Naive thymus-derived CD8-positive, alpha-beta T cell (primary cell): ENCODE measurements around the gene TNIP1. TPM values are rescaled to one million over a fixed set of nuclear protein-coding genes. Genes with fewer than 3 reads are reported as not detected.

Source experiments
- ATAC-seq, 2 donors: fragments of 150-1000 bp; cut with Tn5 transposase in 1 of 2; sonication (Bioruptor Pico), chemical (Tn5 transposase) in 1 of 2; 1 replicate in 1 of 2; 2 replicates in 1 of 2; pipeline ENCODE4 v1.10.0; 2021; ENCODE audit warnings: mild to moderate bottlenecking in 2 of 2, moderate library complexity in 2 of 2
- POLR2A ChIA-PET: fragments of 350-600 bp; sonication (Branson Sonifier 250); formaldehyde crosslinking; loops from one replicate; lab custom pipeline; 2021; ENCODE audit warnings: antibody characterized with exemption; lab: Charles Lee
- DNase-seq, 10 donors: peaks; one replicate each; pipeline versions ENCODE4 v3.0.0 to v3.0.0-alpha.2; 2020 to 2022
- H3K27ac Mint-ChIP-seq, 10 donors: one replicate each; pipeline ENCODE4 v1.8.0; 2020 to 2022; ENCODE audit warnings: mild to moderate bottlenecking in 10 of 10, mixed read lengths in 10 of 10, moderate library complexity in 4 of 10, inconsistent platforms in 1 of 10
- H3K27me3 Mint-ChIP-seq, 5 donors: one replicate each; pipeline ENCODE4 v1.8.0; 2021 to 2022; ENCODE audit warnings: mixed read lengths in 5 of 5
- H3K36me3 Mint-ChIP-seq, 3 donors: one replicate each; pipeline ENCODE4 v1.8.0; 2020 to 2022; ENCODE audit warnings: mixed read lengths in 3 of 3, mild to moderate bottlenecking in 2 of 3, inconsistent platforms in 1 of 3
- H3K4me1 Mint-ChIP-seq, 4 donors: one replicate each; pipeline ENCODE4 v1.8.0; 2021 to 2022; ENCODE audit warnings: mixed read lengths in 4 of 4
- H3K4me3 Mint-ChIP-seq, 10 donors: one replicate each; pipeline ENCODE4 v1.8.0; 2020 to 2022; ENCODE audit warnings: mild to moderate bottlenecking in 10 of 10, mixed read lengths in 10 of 10, moderate library complexity in 6 of 10, inconsistent platforms in 1 of 10
- H3K9me3 Mint-ChIP-seq, 9 donors: one replicate each; pipeline ENCODE4 v1.8.0; 2020 to 2022; ENCODE audit warnings: mixed read lengths in 9 of 9, mild to moderate bottlenecking in 3 of 9, inconsistent platforms in 1 of 9, moderate library complexity in 1 of 9
- polyA plus RNA-seq, 3 donors: library from polyadenylated mRNA; unstranded; fragments of 300-500 nt; fragmentation: Illumina TruSeq; gene quantifications; one replicate each; pipeline ENCODE4 v1.2.3, GENCODE V29; 2021
- total RNA-seq, 8 experiments: library from RNA in 2 of 8; stranded (reverse) in 2 of 8; gene quantifications; one replicate each; pipeline ENCODE4 v1.2.3 and lab custom pipeline; 2021 to 2026

TNIP1 gene
- total and polyA plus RNA-seq, 5 experiments from 2014 or later = 25.6 to 140 (median 37.5) TPM

- no peaks in the 10 kb centered on the region for H3K9me3 Mint-ChIP-seq
- POLR2A ChIA-PET = interaction anchor here (0.7 kb wide), 1 partner anchor 8 kb away, joined by 3 read pairs; no protein-coding TSS in a partner anchor
- peaks cover 0 to 96% (median 48%) of the 10 kb centered on the region in 3 donors for H3K36me3 Mint-ChIP-seq
- H3K4me1 Mint-ChIP-seq = peaks cover 4 to 18% (median 11%) of the 10 kb centered on the region in 4 donors
- peak overlapping the region in 8 of 10 donors; percentile 24 to 80 (median 42) for H3K27ac Mint-ChIP-seq
- DNase-seq = no peak
- no peak for ATAC-seq
- H3K4me3 Mint-ChIP-seq = no peak overlapping the region
- H3K27me3 Mint-ChIP-seq = no peaks in the 10 kb centered on the region
These were observed 24.0 kb upstream of the TNIP1 start for GRCh38 chr5:151104795-151105194.

GRCh38 chr5:151101746-151102145, 20.9 kb upstream of the TNIP1 start:
- H3K4me1 Mint-ChIP-seq = peaks cover 16 to 42% (median 41%) of the 10 kb centered on the region in 4 donors
- peak overlapping the region in 8 of 10 donors; percentile 41 to 84 (median 76) for H3K27ac Mint-ChIP-seq
- H3K9me3 Mint-ChIP-seq = no peaks in the 10 kb centered on the region
- POLR2A ChIA-PET = interaction anchor here (0.9 to 1.2 kb wide), 2 partner anchors 19 to 50 kb away, joined by 3 to 4 read pairs; no protein-coding TSS in a partner anchor
- ATAC-seq (no peak), DNase-seq (no peak)
- H3K27me3 Mint-ChIP-seq = no peaks in the 10 kb centered on the region
- H3K4me3 Mint-ChIP-seq = no peak overlapping the region
- H3K36me3 Mint-ChIP-seq = peaks cover 0 to 73% (median 30%) of the 10 kb centered on the region in 3 donors

- no peaks in the 10 kb centered on the region for H3K9me3 Mint-ChIP-seq
- POLR2A ChIA-PET = interaction anchor here (0.9 to 1.2 kb wide), 3 partner anchors 19 to 50 kb away, joined by 3 to 4 read pairs (median 3); no protein-coding TSS in a partner anchor
These were observed 20.3 kb upstream of the TNIP1 start for GRCh38 chr5:151101151-151101550.

GRCh38 chr5:151100681-151101080, 19.8 kb upstream of the TNIP1 start:
- POLR2A ChIA-PET = interaction anchor here (1.0 kb wide), 1 partner anchor 39 kb away, joined by 3 read pairs; no protein-coding TSS in a partner anchor
- Mint-ChIP-seq H3K27me3 (no peaks in the 10 kb centered on the region), H3K36me3 (peaks cover 0 to 64% (median 26%) of the 10 kb centered on the region in 3 donors)

More at GRCh38 chr5:151101151-151101550, 20.3 kb upstream of the TNIP1 start:
- DNase-seq (no peak), ATAC-seq (no peak)
- peak overlapping the region in 9 of 10 donors; percentile 33 to 92 (median 75) for H3K27ac Mint-ChIP-seq
- no peaks in the 10 kb centered on the region for H3K27me3 Mint-ChIP-seq
- peaks cover 18 to 45% (median 43%) of the 10 kb centered on the region in 4 donors for H3K4me1 Mint-ChIP-seq
- H3K4me3 Mint-ChIP-seq = no peak overlapping the region
- H3K36me3 Mint-ChIP-seq = peaks cover 0 to 67% (median 26%) of the 10 kb centered on the region in 3 donors

DNA sequence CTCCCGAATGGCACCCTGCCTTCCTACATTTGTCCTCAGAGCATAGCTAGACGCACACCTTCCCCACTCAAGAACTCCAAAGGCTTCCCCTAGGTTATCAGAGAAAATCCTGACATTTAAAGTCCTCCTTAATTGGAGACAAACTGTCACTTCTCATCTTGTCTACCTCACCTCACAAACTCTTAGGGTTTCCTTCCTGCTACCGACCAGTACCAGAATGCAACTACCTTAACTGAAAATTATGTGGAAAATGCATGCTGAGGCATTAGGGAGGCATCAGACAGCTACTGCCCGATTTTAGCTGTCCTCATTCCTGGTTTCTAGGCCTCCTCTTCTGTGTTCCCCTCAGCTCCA, 17.9 kb upstream of the TNIP1 start:
- peaks cover 29 to 68% (median 67%) of the 10 kb centered on the region in 4 donors for H3K4me1 Mint-ChIP-seq
- peak overlapping the region in 8 of 10 donors; percentile 26 to 71 (median 42) for H3K4me3 Mint-ChIP-seq
- H3K27me3 Mint-ChIP-seq = no peaks in the 10 kb centered on the region
- H3K36me3 Mint-ChIP-seq = peaks cover 0 to 46% (median 18%) of the 10 kb centered on the region in 3 donors
- no peak for ATAC-seq
- no peak for DNase-seq
- H3K27ac Mint-ChIP-seq = peak overlapping the region; percentile 64 to 93 (median 90)
- POLR2A ChIA-PET = interaction anchor here (1.2 to 3.1 kb wide), 3 partner anchors 15 to 27 kb away, joined by 4 to 16 read pairs (median 4); partner anchors contain the start of gene TNIP1
- no peaks in the 10 kb centered on the region for H3K9me3 Mint-ChIP-seq

More at GRCh38 chr5:151100681-151101080, 19.8 kb upstream of the TNIP1 start:
- ATAC-seq (no peak), DNase-seq (no peak)
- peaks cover 20 to 50% (median 47%) of the 10 kb centered on the region in 4 donors for H3K4me1 Mint-ChIP-seq
- H3K9me3 Mint-ChIP-seq = no peaks in the 10 kb centered on the region
- H3K27ac Mint-ChIP-seq = peak overlapping the region in 9 of 10 donors; percentile 18 to 92 (median 70)
- H3K4me3 Mint-ChIP-seq = no peak overlapping the region

GRCh38 chr5:151097820-151098767, 17.3 kb upstream of the TNIP1 start:
- peaks cover 0 to 40% (median 15%) of the 10 kb centered on the region in 3 donors for H3K36me3 Mint-ChIP-seq
- H3K9me3 Mint-ChIP-seq = no peaks in the 10 kb centered on the region
- no peaks in the 10 kb centered on the region for H3K27me3 Mint-ChIP-seq
- POLR2A ChIA-PET = interaction anchor here (0.6 to 3.1 kb wide), 6 partner anchors 15 to 46 kb away, joined by 3 to 16 read pairs (median 4); partner anchors contain the start of gene TNIP1
- H3K27ac Mint-ChIP-seq = peak overlapping the region; percentile 64 to 93 (median 90)
- ATAC-seq (peak; percentile 32 to 62), DNase-seq (peak in 1 of 10 donors; percentile 43)
- peaks cover 33 to 75% (median 73%) of the 10 kb centered on the region in 4 donors for H3K4me1 Mint-ChIP-seq
- H3K4me3 Mint-ChIP-seq = peak overlapping the region in 9 of 10 donors; percentile 24 to 71 (median 44)

DNA sequence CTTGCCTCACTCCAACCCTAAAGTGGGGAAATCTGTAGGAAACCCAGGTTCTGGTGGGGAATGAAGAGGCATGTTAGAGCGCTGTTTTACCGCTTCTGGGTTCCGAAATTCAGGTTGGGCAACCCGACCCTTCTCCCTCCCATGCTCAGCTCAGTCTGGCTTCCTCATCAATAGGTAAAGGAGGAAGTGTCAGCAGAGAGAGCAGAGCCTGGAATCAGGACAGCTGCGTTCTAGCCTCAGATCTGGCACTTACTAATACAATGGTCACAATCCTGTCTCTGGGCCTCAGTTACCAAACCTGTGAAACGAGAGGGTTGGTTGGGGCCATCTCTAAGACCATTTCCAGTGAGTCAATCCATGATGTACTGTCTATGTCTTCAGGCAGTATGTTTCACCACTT, 16.2 kb upstream of the TNIP1 start:
- Mint-ChIP-seq H3K9me3 (no peaks in the 10 kb centered on the region), H3K27ac (peak overlapping the region; percentile 35 to 93 (median 90)), H3K4me1 (peaks cover 33 to 83% (median 81%) of the 10 kb centered on the region in 4 donors), H3K4me3 (no peak overlapping the region), H3K27me3 (no peaks in the 10 kb centered on the region), H3K36me3 (peaks cover 0 to 30% (median 12%) of the 10 kb centered on the region in 3 donors)
- DNase-seq = no peak
- no peak for ATAC-seq
- POLR2A ChIA-PET = interaction anchor here (1.0 to 3.1 kb wide), 5 partner anchors 8 to 25 kb away, joined by 3 to 16 read pairs (median 3); partner anchors contain the start of gene TNIP1

DNA sequence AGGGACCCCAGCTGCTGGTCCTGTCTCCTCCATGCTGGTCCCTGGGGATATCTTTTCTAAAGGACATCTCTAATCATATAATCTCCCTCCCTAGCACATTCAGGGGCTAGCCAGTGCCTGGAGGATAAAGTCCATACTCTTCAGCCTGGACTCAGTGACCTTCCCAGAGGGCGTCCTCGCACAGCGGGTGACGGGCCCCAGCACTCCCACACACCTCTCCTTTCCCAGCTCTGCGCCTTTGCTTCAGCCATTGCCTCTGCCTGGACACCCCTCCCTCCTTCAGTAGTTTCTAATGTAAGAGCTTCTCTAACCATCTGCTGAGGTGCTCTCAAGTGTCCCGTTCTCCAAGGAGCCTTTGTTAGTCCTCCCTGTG, 15.2 kb upstream of the TNIP1 start:
- Mint-ChIP-seq H3K4me1 (peaks cover 39 to 93% (median 87%) of the 10 kb centered on the region in 4 donors), H3K4me3 (peak overlapping the region in 5 of 10 donors; percentile 0 to 80 (median 54)), H3K36me3 (peaks cover 0 to 19% (median 6%) of the 10 kb centered on the region in 3 donors), H3K27ac (peak overlapping the region; percentile 63 to 92 (median 90)), H3K27me3 (no peaks in the 10 kb centered on the region), H3K9me3 (no peaks in the 10 kb centered on the region)
- no peak for ATAC-seq
- POLR2A ChIA-PET = interaction anchor here (0.6 to 1.2 kb wide), 6 partner anchors 9 to 116 kb away, joined by 3 to 4 read pairs (median 3); no protein-coding TSS in a partner anchor
- no peak for DNase-seq

- Mint-ChIP-seq H3K36me3 (peaks cover 0 to 14% (median 4%) of the 10 kb centered on the region in 3 donors), H3K4me3 (peak overlapping the region in 4 of 10 donors; percentile 20 to 80 (median 58)), H3K27me3 (no peaks in the 10 kb centered on the region), H3K4me1 (peaks cover 39 to 89% (median 84%) of the 10 kb centered on the region in 4 donors), H3K9me3 (no peaks in the 10 kb centered on the region), H3K27ac (peak overlapping the region; percentile 63 to 92 (median 90))
- DNase-seq (no peak), ATAC-seq (no peak)
- POLR2A ChIA-PET = interaction anchor here (0.6 to 1.2 kb wide), 3 partner anchors 18 to 116 kb away, joined by 3 to 4 read pairs (median 3); no protein-coding TSS in a partner anchor
These were observed 14.6 kb upstream of the TNIP1 start for GRCh38 chr5:151095341-151096000.

- H3K9me3 Mint-ChIP-seq = no peaks in the 10 kb centered on the region
- no peaks in the 10 kb centered on the region for H3K27me3 Mint-ChIP-seq
- POLR2A ChIA-PET = interaction anchor here (1.0 kb wide), 1 partner anchor 19 kb away, joined by 3 read pairs; no protein-coding TSS in a partner anchor
- no peak for ATAC-seq
- no peak for DNase-seq
- peaks cover 0 to 7% (median 0%) of the 10 kb centered on the region in 3 donors for H3K36me3 Mint-ChIP-seq
- H3K4me3 Mint-ChIP-seq = peak overlapping the region in 3 of 10 donors; percentile 8 to 47 (median 40)
- peak overlapping the region in 8 of 10 donors; percentile 63 to 92 (median 84) for H3K27ac Mint-ChIP-seq
- H3K4me1 Mint-ChIP-seq = peaks cover 36 to 83% (median 81%) of the 10 kb centered on the region in 4 donors
These were observed 14.0 kb upstream of the TNIP1 start for GRCh38 chr5:151094852-151095245.

DNA sequence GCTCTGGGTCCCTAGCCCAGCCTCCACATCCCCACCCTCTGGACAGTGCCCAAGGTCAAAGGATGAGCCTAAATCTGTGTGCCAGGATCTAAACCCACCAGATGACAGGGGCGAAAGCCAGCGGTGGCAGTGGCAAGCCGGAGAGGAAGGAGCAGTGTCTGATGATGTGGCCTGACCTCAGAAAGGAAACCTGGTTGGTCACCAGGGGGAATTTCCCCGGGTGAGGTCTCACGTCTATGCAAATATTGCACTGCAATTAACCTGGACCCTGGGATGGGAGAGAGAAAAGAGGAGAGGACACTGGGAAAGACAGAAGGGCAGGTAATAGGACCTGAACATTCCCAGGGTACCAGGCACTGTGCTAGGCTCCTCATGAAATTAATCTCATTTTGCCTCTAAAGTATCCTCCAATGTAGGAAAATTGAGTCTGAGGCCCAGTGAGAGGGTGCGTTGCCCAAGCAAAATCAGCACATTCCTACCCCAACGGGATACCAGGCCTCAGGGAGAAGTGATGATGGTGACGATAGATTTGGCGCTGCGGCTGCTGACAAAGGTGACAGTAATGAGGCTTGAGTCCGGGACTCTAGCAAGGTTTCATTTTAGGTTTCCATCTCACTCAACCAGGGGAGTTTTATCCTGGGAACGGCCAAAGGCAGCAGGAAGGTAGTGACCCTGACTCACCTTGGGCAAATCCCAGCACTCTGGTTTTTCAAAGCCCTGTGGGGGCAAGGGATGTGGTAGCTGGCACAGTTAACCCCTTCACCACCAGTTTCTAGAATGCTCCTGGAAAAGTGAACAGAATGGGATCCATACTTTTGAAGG, 13.4 kb upstream of the TNIP1 start:
- POLR2A ChIA-PET = no interaction called here
- Mint-ChIP-seq H3K9me3 (no peaks in the 10 kb centered on the region), H3K27me3 (no peaks in the 10 kb centered on the region), H3K27ac (peak overlapping the region; percentile 68 to 92 (median 85)), H3K4me1 (peaks cover 34 to 78% (median 75%) of the 10 kb centered on the region in 4 donors), H3K36me3 (peaks cover 0 to 1% (median 0%) of the 10 kb centered on the region in 3 donors), H3K4me3 (peak overlapping the region in 9 of 10 donors; percentile 8 to 70 (median 39))
- peak; percentile 47 to 55 for ATAC-seq
- DNase-seq = peak in 2 of 10 donors; percentile 10 to 27
